Activated T-cell treated with anti-CD3 and anti-CD28 coated beads, Interleukin-2, amount 50 U/mL, for 72 hours (primary cell): ENCODE data around the gene FBXW10. TPM values are rescaled to one million over a fixed set of nuclear protein-coding genes. Genes with fewer than 3 reads are reported as not detected.
"Not testable (repeated sequence)": the region's sequence is repeated elsewhere in the genome, so short reads cannot be mapped to it uniquely, and the experiment has no call there.

Source experiments
- ATAC-seq, 2 donors: fragments of 150-1000 bp; cut with Tn5 transposase; replicated peaks in 1 of 2; 2 replicates each; pipeline ENCODE4 v1.10.0; 2021; ENCODE audit warnings: moderate library complexity in 2 of 2, mild to moderate bottlenecking in 1 of 2
- DNase-seq, 2 donors: peaks; one replicate each; pipeline ENCODE4 v3.0.0; 2021 to 2022; ENCODE audit warnings: mixed read lengths in 1 of 2
- H3K27ac Mint-ChIP-seq: one replicate; pipeline ENCODE4 v1.8.0; 2022; ENCODE audit warnings: mild to moderate bottlenecking, moderate library complexity, mixed read lengths
- H3K27me3 Mint-ChIP-seq: one replicate; pipeline ENCODE4 v1.8.0; 2022; ENCODE audit warnings: low read depth, mixed read lengths
- H3K36me3 Mint-ChIP-seq, 2 donors: one replicate each; pipeline ENCODE4 v1.8.0; 2022; ENCODE audit warnings: mixed read lengths in 2 of 2, mild to moderate bottlenecking in 1 of 2; ENCODE audit not compliant: insufficient read depth in 2 of 2
- H3K4me1 Mint-ChIP-seq: one replicate; pipeline ENCODE4 v1.8.0; 2022; ENCODE audit warnings: low read depth, mixed read lengths
- H3K4me3 Mint-ChIP-seq, 2 donors: one replicate each; pipeline ENCODE4 v1.8.0; 2022; ENCODE audit warnings: mild to moderate bottlenecking in 2 of 2, mixed read lengths in 2 of 2, moderate library complexity in 2 of 2
- H3K9me3 Mint-ChIP-seq, 2 donors: one replicate each; pipeline ENCODE4 v1.8.0; 2022; ENCODE audit warnings: mixed read lengths in 2 of 2
- total RNA-seq, 2 donors: library from RNA; stranded (reverse); gene quantifications; one replicate each; pipeline ENCODE4 v1.2.3, GENCODE V29; 2022

FBXW10 gene
- total RNA-seq, 2 donors from 2014 or later, result 0.07 TPM

- not testable (repeated sequence) for H3K36me3 Mint-ChIP-seq, H3K4me3 Mint-ChIP-seq, DNase-seq, H3K4me1 Mint-ChIP-seq, H3K27ac Mint-ChIP-seq, ATAC-seq, H3K9me3 Mint-ChIP-seq, H3K27me3 Mint-ChIP-seq
Observed at GRCh38 chr17:18723509-18723908, 20.3 kb upstream of the FBXW10 start.

GRCh38 chr17:18732438-18732837 is 11.4 kb upstream of the FBXW10 start:
- not testable (repeated sequence) for H3K4me1 Mint-ChIP-seq, H3K4me3 Mint-ChIP-seq, H3K27ac Mint-ChIP-seq, H3K9me3 Mint-ChIP-seq, H3K27me3 Mint-ChIP-seq, DNase-seq, ATAC-seq, H3K36me3 Mint-ChIP-seq

GRCh38 chr17:18733350-18733749 is 10.5 kb upstream of the FBXW10 start:
- H3K36me3 Mint-ChIP-seq, DNase-seq, ATAC-seq, H3K9me3 Mint-ChIP-seq, H3K27me3 Mint-ChIP-seq, H3K27ac Mint-ChIP-seq, H3K4me3 Mint-ChIP-seq, H3K4me1 Mint-ChIP-seq: not testable (repeated sequence)

- H3K9me3 Mint-ChIP-seq, H3K36me3 Mint-ChIP-seq, H3K4me1 Mint-ChIP-seq, H3K27me3 Mint-ChIP-seq, H3K4me3 Mint-ChIP-seq, DNase-seq, H3K27ac Mint-ChIP-seq, ATAC-seq: not testable (repeated sequence)
Observed at GRCh38 chr17:18739616-18740391, 4.0 kb upstream of the FBXW10 start.

GRCh38 chr17:18741228-18741627 is 2.6 kb upstream of the FBXW10 start:
- H3K27ac Mint-ChIP-seq, ATAC-seq: not testable (repeated sequence)

GRCh38 chr17:18744726-18745125 is 872 bp downstream of the FBXW10 start:
- not testable (repeated sequence) for H3K4me3 Mint-ChIP-seq, DNase-seq, H3K27ac Mint-ChIP-seq, H3K9me3 Mint-ChIP-seq, ATAC-seq, H3K36me3 Mint-ChIP-seq, H3K27me3 Mint-ChIP-seq, H3K4me1 Mint-ChIP-seq

More at GRCh38 chr17:18741228-18741627, 2.6 kb upstream of the FBXW10 start:
- H3K27me3 Mint-ChIP-seq, H3K4me3 Mint-ChIP-seq, H3K4me1 Mint-ChIP-seq, H3K9me3 Mint-ChIP-seq, H3K36me3 Mint-ChIP-seq, DNase-seq: not testable (repeated sequence)

GRCh38 chr17:18746551-18746950 is 2.7 kb downstream of the FBXW10 start:
- H3K4me3 Mint-ChIP-seq, H3K9me3 Mint-ChIP-seq, H3K27me3 Mint-ChIP-seq, H3K4me1 Mint-ChIP-seq, ATAC-seq, H3K36me3 Mint-ChIP-seq, H3K27ac Mint-ChIP-seq, DNase-seq: not testable (repeated sequence)

- not testable (repeated sequence) for H3K9me3 Mint-ChIP-seq, H3K36me3 Mint-ChIP-seq, H3K4me3 Mint-ChIP-seq, H3K27ac Mint-ChIP-seq, H3K4me1 Mint-ChIP-seq, DNase-seq, H3K27me3 Mint-ChIP-seq, ATAC-seq
Observed at GRCh38 chr17:18747501-18747900, 3.6 kb downstream of the FBXW10 start.

GRCh38 chr17:18750242-18750641 is 6.4 kb downstream of the FBXW10 start:
- not testable (repeated sequence) for H3K27me3 Mint-ChIP-seq, H3K4me1 Mint-ChIP-seq, H3K9me3 Mint-ChIP-seq, H3K27ac Mint-ChIP-seq, H3K4me3 Mint-ChIP-seq, DNase-seq, H3K36me3 Mint-ChIP-seq, ATAC-seq

GRCh38 chr17:18753829-18754409 is 10.1 kb downstream of the FBXW10 start:
- not testable (repeated sequence) for H3K9me3 Mint-ChIP-seq, ATAC-seq

GRCh38 chr17:18755969-18756368 is 12.1 kb downstream of the FBXW10 start:
- DNase-seq, H3K36me3 Mint-ChIP-seq, H3K27ac Mint-ChIP-seq, ATAC-seq, H3K4me1 Mint-ChIP-seq, H3K27me3 Mint-ChIP-seq, H3K9me3 Mint-ChIP-seq, H3K4me3 Mint-ChIP-seq: not testable (repeated sequence)

More at GRCh38 chr17:18753829-18754409, 10.1 kb downstream of the FBXW10 start:
- DNase-seq, H3K4me3 Mint-ChIP-seq, H3K27me3 Mint-ChIP-seq, H3K36me3 Mint-ChIP-seq, H3K4me1 Mint-ChIP-seq, H3K27ac Mint-ChIP-seq: not testable (repeated sequence)

GRCh38 chr17:18757368-18758044 is 13.7 kb downstream of the FBXW10 start:
- H3K4me1 Mint-ChIP-seq, DNase-seq, H3K36me3 Mint-ChIP-seq, H3K27ac Mint-ChIP-seq, ATAC-seq, H3K4me3 Mint-ChIP-seq, H3K9me3 Mint-ChIP-seq, H3K27me3 Mint-ChIP-seq: not testable (repeated sequence)

- H3K4me1 Mint-ChIP-seq, H3K27ac Mint-ChIP-seq, ATAC-seq, H3K9me3 Mint-ChIP-seq, H3K4me3 Mint-ChIP-seq, H3K36me3 Mint-ChIP-seq, DNase-seq, H3K27me3 Mint-ChIP-seq: not testable (repeated sequence)
Observed at GRCh38 chr17:18758344-18758743, 14.5 kb downstream of the FBXW10 start.
